ENCODE measurements around the gene MAPKBP1. TPM values are rescaled to one million over a fixed set of nuclear protein-coding genes. Genes with fewer than 3 reads are reported as not detected.

MAPKBP1 gene
- total and polyA plus RNA-seq, 9 of the 15 experiments (the other 6 are each of a cell fraction or from before 2014, with no cell fraction given), result 0.15 to 9.5 (median 4.5) TPM

DNA sequence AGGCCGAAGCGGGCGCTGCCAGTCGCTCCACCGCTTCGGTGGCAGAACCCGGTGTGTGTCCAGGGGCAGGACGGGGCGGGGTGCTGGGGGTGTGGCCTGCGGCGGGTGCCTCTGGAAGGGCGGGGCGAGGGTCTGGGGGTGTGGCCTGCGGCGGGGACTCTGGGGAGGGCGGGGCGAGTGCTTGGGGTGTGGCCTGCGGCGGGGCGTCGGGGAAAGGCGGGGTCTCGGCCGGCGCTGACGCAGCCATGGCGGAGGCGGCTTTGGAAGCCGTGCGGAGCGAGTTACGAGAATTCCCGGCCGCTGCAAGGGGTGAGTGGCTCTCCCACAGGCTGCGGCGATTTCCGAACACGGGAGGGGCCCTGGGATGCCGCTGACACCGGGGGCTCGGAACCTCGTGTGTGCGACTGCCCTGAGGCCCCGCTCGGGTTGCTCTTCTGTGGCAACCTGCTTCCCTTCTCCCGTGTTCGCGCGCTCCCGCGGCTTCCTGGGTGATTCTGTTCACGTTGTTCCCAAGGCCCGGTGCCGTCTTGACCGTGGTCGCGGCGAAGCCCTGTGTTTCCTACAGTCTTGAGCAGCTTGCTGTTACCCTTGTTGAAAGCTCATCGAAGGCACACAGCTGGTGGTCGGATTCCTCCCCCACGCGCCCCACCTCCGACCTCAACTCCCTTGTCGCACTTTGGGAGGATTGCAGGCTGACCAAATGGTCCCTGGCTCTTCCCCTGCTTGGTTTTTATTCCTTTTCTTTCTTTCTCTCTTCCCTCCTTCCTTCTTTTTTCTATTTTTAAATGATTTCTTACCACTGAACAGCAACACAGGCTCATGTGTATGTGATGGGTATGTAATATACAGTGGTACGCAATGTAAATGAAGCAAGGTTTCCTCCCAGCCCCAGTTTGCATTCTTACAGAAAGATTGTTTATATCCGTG, 53.9 kb downstream of the MAPKBP1 start, which contains the start of gene JMJD7 (continued):
- TF ChIP-seq, protein P1, sequence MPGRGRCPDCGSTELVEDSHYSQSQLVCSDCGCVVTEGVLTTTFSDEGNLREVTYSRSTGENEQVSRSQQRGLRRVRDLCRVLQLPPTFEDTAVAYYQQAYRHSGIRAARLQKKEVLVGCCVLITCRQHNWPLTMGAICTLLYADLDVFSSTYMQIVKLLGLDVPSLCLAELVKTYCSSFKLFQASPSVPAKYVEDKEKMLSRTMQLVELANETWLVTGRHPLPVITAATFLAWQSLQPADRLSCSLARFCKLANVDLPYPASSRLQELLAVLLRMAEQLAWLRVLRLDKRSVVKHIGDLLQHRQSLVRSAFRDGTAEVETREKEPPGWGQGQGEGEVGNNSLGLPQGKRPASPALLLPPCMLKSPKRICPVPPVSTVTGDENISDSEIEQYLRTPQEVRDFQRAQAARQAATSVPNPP (IDR thresholded peaks at IDR 0.05; ENCODE audit: borderline replicate concordance, insufficient read depth, insufficient read length), result no peak
- TF ChIP-seq SMARCA4 (IDR thresholded peaks at IDR 0.05) (0 out of 2 replicates have a peak, but pooled peaks have one; percentile 49), HMGN3 (IDR thresholded peaks at IDR 0.05; ENCODE audit: borderline replicate concordance, extremely low read depth, insufficient read length, low read depth, low read length) (peak; percentile 85), POLR2B (IDR thresholded peaks at IDR 0.05; ENCODE audit: low read depth, partially characterized antibody) (peak; percentile 60), ZBTB17 (CRISPR knock-in tag; IDR thresholded peaks at IDR 0.05) (no peak), POLR2A (conservative IDR thresholded peaks at IDR 0.05) (peak; percentile 82), KAT8 (IDR thresholded peaks at IDR 0.05; ENCODE audit: low read depth) (no peak), ZNF511 (CRISPR knock-in tag; IDR thresholded peaks at IDR 0.05) (no peak), ZNF518B (CRISPR knock-in tag; IDR thresholded peaks at IDR 0.05) (no peak), KLF10 (CRISPR knock-in tag; IDR thresholded peaks at IDR 0.05) (no peak), EGR1 (conservative IDR thresholded peaks at IDR 0.05) (peak; percentile 44; the same call in 1 of the 2 replicates)
- TF ChIP-seq, protein P2, sequence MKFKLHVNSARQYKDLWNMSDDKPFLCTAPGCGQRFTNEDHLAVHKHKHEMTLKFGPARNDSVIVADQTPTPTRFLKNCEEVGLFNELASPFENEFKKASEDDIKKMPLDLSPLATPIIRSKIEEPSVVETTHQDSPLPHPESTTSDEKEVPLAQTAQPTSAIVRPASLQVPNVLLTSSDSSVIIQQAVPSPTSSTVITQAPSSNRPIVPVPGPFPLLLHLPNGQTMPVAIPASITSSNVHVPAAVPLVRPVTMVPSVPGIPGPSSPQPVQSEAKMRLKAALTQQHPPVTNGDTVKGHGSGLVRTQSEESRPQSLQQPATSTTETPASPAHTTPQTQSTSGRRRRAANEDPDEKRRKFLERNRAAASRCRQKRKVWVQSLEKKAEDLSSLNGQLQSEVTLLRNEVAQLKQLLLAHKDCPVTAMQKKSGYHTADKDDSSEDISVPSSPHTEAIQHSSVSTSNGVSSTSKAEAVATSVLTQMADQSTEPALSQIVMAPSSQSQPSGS (CRISPR knock-in tag; IDR thresholded peaks at IDR 0.05), result no peak
- TF ChIP-seq, protein P3, sequence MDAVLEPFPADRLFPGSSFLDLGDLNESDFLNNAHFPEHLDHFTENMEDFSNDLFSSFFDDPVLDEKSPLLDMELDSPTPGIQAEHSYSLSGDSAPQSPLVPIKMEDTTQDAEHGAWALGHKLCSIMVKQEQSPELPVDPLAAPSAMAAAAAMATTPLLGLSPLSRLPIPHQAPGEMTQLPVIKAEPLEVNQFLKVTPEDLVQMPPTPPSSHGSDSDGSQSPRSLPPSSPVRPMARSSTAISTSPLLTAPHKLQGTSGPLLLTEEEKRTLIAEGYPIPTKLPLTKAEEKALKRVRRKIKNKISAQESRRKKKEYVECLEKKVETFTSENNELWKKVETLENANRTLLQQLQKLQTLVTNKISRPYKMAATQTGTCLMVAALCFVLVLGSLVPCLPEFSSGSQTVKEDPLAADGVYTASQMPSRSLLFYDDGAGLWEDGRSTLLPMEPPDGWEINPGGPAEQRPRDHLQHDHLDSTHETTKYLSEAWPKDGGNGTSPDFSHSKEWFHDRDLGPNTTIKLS (IDR thresholded peaks at IDR 0.05; ENCODE audit: borderline replicate concordance, low read depth), result peak; percentile 32; the same call in 1 of the 2 replicates

All from K562 (cell line).